A549 (cell line): Measurements from ENCODE around the gene RFX1.

Source experiments
- BHLHE40 ChIP-seq: IDR thresholded peaks from 2 replicates; pipeline ENCODE4 v1.6.1; 2012; ENCODE audit warnings: low read depth, low read length, inconsistent platforms
- HEYL ChIP-seq: fragments of 250-450 bp; sonication (Bioruptor Pico); IDR thresholded peaks from 2 replicates; pipeline ENCODE4 v1.8.0; 2021; ENCODE audit warnings: mild to moderate bottlenecking, moderate library complexity
- RAD21 ChIP-seq, 2 experiments: fragments of >200 bp in 1 of 2; sonication (Bioruptor Twin) in 1 of 2; formaldehyde crosslinking in 1 of 2; IDR thresholded peaks in 1 of 2; conservative IDR thresholded peaks in 1 of 2; 2 replicates in 1 of 2; 3 replicates in 1 of 2; pipeline ENCODE4 v1.6.1; 2012 to 2018; ENCODE audit warnings: inconsistent platforms in 1 of 2
- TF ChIP-seq, protein P1 (sequence below): fragments of >200 bp; sonication (Bioruptor Twin); formaldehyde crosslinking; IDR thresholded peaks from 3 replicates; pipeline ENCODE4 v1.5.1; 2016
- TF ChIP-seq, protein P2 (sequence below): IDR thresholded peaks from 2 replicates; pipeline ENCODE4 v1.6.1; 2012

DNA sequence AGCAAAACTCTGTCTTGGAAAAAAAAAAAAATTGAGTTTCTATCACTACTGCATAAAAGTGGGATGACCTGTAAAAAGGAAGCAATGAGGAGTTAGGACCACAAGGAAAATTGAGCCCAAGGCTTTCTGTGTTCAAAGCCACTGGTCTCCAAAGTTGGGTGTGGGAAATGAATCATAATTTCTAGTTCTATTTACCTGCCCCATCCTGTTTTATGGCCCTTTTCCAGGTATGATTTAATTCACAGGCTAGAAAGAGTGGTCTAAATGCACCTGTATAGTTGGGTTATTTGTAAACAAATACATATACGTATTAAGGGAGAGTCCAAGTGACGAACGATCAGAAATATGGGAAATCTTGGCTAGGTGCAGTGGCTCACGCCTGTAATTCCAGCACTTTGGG, 59.7 kb downstream of the RFX1 start:
- TF ChIP-seq BHLHE40 (no peak), RAD21 (conservative IDR thresholded peaks at IDR 0.05 in 1 of 2, IDR thresholded peaks at IDR 0.05 in 1 of 2) (no peak), HEYL (CRISPR knock-in tag) (no peak)
- TF ChIP-seq, protein P1, sequence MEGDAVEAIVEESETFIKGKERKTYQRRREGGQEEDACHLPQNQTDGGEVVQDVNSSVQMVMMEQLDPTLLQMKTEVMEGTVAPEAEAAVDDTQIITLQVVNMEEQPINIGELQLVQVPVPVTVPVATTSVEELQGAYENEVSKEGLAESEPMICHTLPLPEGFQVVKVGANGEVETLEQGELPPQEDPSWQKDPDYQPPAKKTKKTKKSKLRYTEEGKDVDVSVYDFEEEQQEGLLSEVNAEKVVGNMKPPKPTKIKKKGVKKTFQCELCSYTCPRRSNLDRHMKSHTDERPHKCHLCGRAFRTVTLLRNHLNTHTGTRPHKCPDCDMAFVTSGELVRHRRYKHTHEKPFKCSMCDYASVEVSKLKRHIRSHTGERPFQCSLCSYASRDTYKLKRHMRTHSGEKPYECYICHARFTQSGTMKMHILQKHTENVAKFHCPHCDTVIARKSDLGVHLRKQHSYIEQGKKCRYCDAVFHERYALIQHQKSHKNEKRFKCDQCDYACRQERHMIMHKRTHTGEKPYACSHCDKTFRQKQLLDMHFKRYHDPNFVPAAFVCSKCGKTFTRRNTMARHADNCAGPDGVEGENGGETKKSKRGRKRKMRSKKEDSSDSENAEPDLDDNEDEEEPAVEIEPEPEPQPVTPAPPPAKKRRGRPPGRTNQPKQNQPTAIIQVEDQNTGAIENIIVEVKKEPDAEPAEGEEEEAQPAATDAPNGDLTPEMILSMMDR, result no peak
- TF ChIP-seq, protein P2, sequence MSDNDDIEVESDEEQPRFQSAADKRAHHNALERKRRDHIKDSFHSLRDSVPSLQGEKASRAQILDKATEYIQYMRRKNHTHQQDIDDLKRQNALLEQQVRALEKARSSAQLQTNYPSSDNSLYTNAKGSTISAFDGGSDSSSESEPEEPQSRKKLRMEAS, result no peak
